Activated effector memory CD4-positive, alpha-beta T cell treated with Interleukin-2 at 50 U/mL for 16 hours (primary cell): ENCODE measurements around the gene NUDT2.
"Not testable (repeated sequence)": the region's sequence is repeated elsewhere in the genome, so short reads cannot be mapped to it uniquely, and the experiment has no call there.

Experiments used
- DNase-seq: peaks from one replicate; pipeline ENCODE4 v3.0.0-alpha.2; 2020

Gene NUDT2

GRCh38 chr9:34328987-34329832, at the start of gene NUDT2, which contains the start of gene KIF24:
NUDT2 (plus strand) TSS chr9:34329569; CDS start chr9:34339040, 9,471 bp downstream.
KIF24 (minus strand) TSS chr9:34329268; CDS start chr9:34311346, 17,922 bp downstream.
- peak; percentile 92 for DNase-seq

- DNase-seq = no peak
Measured at GRCh38 chr9:34282096-34282495, 47.3 kb upstream of the NUDT2 start.

- DNase-seq = no peak
Measured at GRCh38 chr9:34289159-34289558, 40.2 kb upstream of the NUDT2 start.

GRCh38 chr9:34291023-34291422, 38.3 kb upstream of the NUDT2 start:
- no peak for DNase-seq

- DNase-seq = no peak
Measured at GRCh38 chr9:34291423-34291822, 37.9 kb upstream of the NUDT2 start.

- no peak for DNase-seq
Measured at GRCh38 chr9:34292552-34292951, 36.8 kb upstream of the NUDT2 start.

GRCh38 chr9:34301064-34301463, 28.3 kb upstream of the NUDT2 start:
- DNase-seq = not testable (repeated sequence)

GRCh38 chr9:34308316-34308715, 21.1 kb upstream of the NUDT2 start:
- DNase-seq = not testable (repeated sequence)

- no peak for DNase-seq
Measured at GRCh38 chr9:34310215-34310614, 19.2 kb upstream of the NUDT2 start.

GRCh38 chr9:34311499-34312185, 17.7 kb upstream of the NUDT2 start:
- no peak for DNase-seq

- no peak for DNase-seq
Measured at GRCh38 chr9:34317436-34317835, 11.9 kb upstream of the NUDT2 start.

GRCh38 chr9:34318163-34318790, 11.1 kb upstream of the NUDT2 start:
- DNase-seq = no peak

- no peak for DNase-seq
Measured at GRCh38 chr9:34321451-34321850, 7.9 kb upstream of the NUDT2 start.

GRCh38 chr9:34322899-34323591, 6.3 kb upstream of the NUDT2 start:
- no peak for DNase-seq

- no peak for DNase-seq
Measured at GRCh38 chr9:34326690-34327089, 2.7 kb upstream of the NUDT2 start.

- DNase-seq = no peak
Measured at GRCh38 chr9:34328500-34328986, 826 bp upstream of the NUDT2 start.

- no peak for DNase-seq
Measured at GRCh38 chr9:34331196-34331595, 1.8 kb downstream of the NUDT2 start.

GRCh38 chr9:34332076-34332964, 3.0 kb downstream of the NUDT2 start:
- DNase-seq = no peak

GRCh38 chr9:34333836-34334235, 4.5 kb downstream of the NUDT2 start:
- DNase-seq = no peak

GRCh38 chr9:34334337-34334824, 5.0 kb downstream of the NUDT2 start:
- no peak for DNase-seq

GRCh38 chr9:34334916-34335315, 5.5 kb downstream of the NUDT2 start:
- no peak for DNase-seq

GRCh38 chr9:34335376-34335775, 6.0 kb downstream of the NUDT2 start:
- no peak for DNase-seq
